NOMO-1 (cell line): Measurements from ENCODE around the gene CIB4.

Source experiments
- DNase-seq, 2 experiments: peaks; one replicate each; lab custom pipeline; 2025; ENCODE audit not compliant: unreplicated experiment in 2 of 2; lab: John Stamatoyannopoulos, UW

CIB4 gene

GRCh38 chr2:26534865-26535662 is 106.1 kb downstream of the CIB4 start:
- no peak for DNase-seq

GRCh38 chr2:26534098-26534864 is 106.9 kb downstream of the CIB4 start:
- DNase-seq, result no peak

GRCh38 chr2:26533661-26534060 is 107.5 kb downstream of the CIB4 start:
- no peak for DNase-seq

- DNase-seq, result no peak
Measured at GRCh38 chr2:26532301-26533250, 108.6 kb downstream of the CIB4 start.
